OCI-LY1 (cell line): ENCODE results near the gene RNF175.

Source experiments
- H2AFZ ChIP-seq: fragments of 200-600 bp; sonication (generic), shearing (Covaris generic); 2 replicates; pipeline ENCODE4 v1.6.0; 2014; ENCODE audit warnings: antibody characterized with exemption, mild to moderate bottlenecking, low read length
- H3F3A ChIP-seq: fragments of 200-600 bp; sonication (generic), shearing (Covaris generic); 2 replicates; pipeline ENCODE4 v1.6.0; 2014; ENCODE audit warnings: mild to moderate bottlenecking, antibody characterized with exemption, low read length, moderate library complexity; ENCODE audit not compliant: insufficient read depth
- H3K27ac ChIP-seq: fragments of 200-600 bp; sonication (generic); 2 replicates; pipeline ENCODE4 v1.5.1; 2014; ENCODE audit warnings: low read length, mixed run types, mild to moderate bottlenecking, low read depth; ENCODE audit not compliant: poor library complexity, severe bottlenecking
- H3K27me3 ChIP-seq: fragments of 200-600 bp; sonication (generic); 2 replicates; pipeline ENCODE4 v1.6.0; 2014; ENCODE audit warnings: antibody characterized with exemption, mild to moderate bottlenecking, low read length, moderate library complexity; ENCODE audit not compliant: insufficient read depth
- H3K36me3 ChIP-seq: fragments of 200-600 bp; sonication (generic); 2 replicates; pipeline ENCODE4 v1.6.1; 2014; ENCODE audit warnings: mild to moderate bottlenecking, antibody characterized with exemption, low read length, moderate library complexity, mixed read lengths; ENCODE audit not compliant: insufficient read depth
- H3K4me1 ChIP-seq: fragments of 200-600 bp; sonication (generic); 2 replicates; pipeline ENCODE4 v1.5.1; 2014; ENCODE audit warnings: mild to moderate bottlenecking, low read length, moderate library complexity; ENCODE audit not compliant: insufficient read depth, severe bottlenecking
- H3K4me2 ChIP-seq: fragments of 200-600 bp; sonication (generic), shearing (Covaris generic); 2 replicates; pipeline ENCODE4 v1.6.1; 2014; ENCODE audit warnings: low read length
- H3K4me3 ChIP-seq: fragments of 200-600 bp; sonication (generic); 2 replicates; pipeline ENCODE4 v1.5.1; 2014; ENCODE audit warnings: low read length, low read depth, mild to moderate bottlenecking, mixed read lengths; ENCODE audit not compliant: poor library complexity, severe bottlenecking
- H3K79me2 ChIP-seq: fragments of 200-600 bp; shearing (Covaris generic); 2 replicates; pipeline ENCODE4 v1.6.1; 2016; ENCODE audit warnings: mixed run types, low read length, mixed read lengths; ENCODE audit not compliant: insufficient read depth
- H3K9ac ChIP-seq: fragments of 200-600 bp; sonication (generic), shearing (Covaris generic); 2 replicates; pipeline ENCODE4 v1.6.1; 2014; ENCODE audit warnings: mild to moderate bottlenecking, low read length, mixed read lengths
- H3K9me2 ChIP-seq: fragments of 200-600 bp; sonication (generic), shearing (Covaris generic); 2 replicates; pipeline ENCODE4 v1.6.1; 2014; ENCODE audit warnings: low read depth, mild to moderate bottlenecking, low read length, mixed read lengths
- H3K9me3 ChIP-seq: fragments of 200-600 bp; shearing (Covaris generic); 2 replicates; pipeline ENCODE4 v1.6.1; 2014; ENCODE audit warnings: low read length, mixed read lengths
- H4K20me1 ChIP-seq: fragments of 200-600 bp; sonication (generic), shearing (Covaris generic); 2 replicates; pipeline ENCODE4 v1.6.0; 2016; ENCODE audit warnings: mild to moderate bottlenecking, low read length; ENCODE audit not compliant: insufficient read depth
- CTCF ChIP-seq: fragments of 200-600 bp; sonication (generic), shearing (Covaris generic); IDR thresholded peaks from 2 replicates; pipeline ENCODE4 v1.5.1; 2017; ENCODE audit warnings: mild to moderate bottlenecking, antibody characterized with exemption, low read length, moderate library complexity, mixed read lengths
- EZH2 ChIP-seq: fragments of 200-600 bp; sonication (generic), shearing (Covaris generic); IDR thresholded peaks from 2 replicates; pipeline ENCODE4 v1.8.0; 2017; ENCODE audit warnings: borderline replicate concordance, mixed run types, mild to moderate bottlenecking, antibody characterized with exemption, low read length, moderate library complexity, mixed read lengths

Gene RNF175

GRCh38 chr4:153763404-153763803 is 3.6 kb upstream of the RNF175 start:
- Histone ChIP-seq H3K9me3 (no peaks in the 10 kb centered on the region), H3K27ac (no peak overlapping the region), H3K4me2 (no peak overlapping the region), H3K9ac (no peak overlapping the region), H4K20me1 (no peaks in the 10 kb centered on the region), H3F3A (no peaks in the 10 kb centered on the region), H3K27me3 (no peaks in the 10 kb centered on the region), H3K4me1 (no peaks in the 10 kb centered on the region), H2AFZ (no peak overlapping the region), H3K79me2 (no peaks in the 10 kb centered on the region), H3K9me2 (no peaks in the 10 kb centered on the region), H3K4me3 (no peak overlapping the region), H3K36me3 (no peaks in the 10 kb centered on the region)
- peak; percentile 36; the same call in 1 of the 2 replicates for TF ChIP-seq CTCF
- no peak for TF ChIP-seq EZH2

- H3F3A ChIP-seq, result no peaks in the 10 kb centered on the region
- H3K9me2 ChIP-seq, result no peaks in the 10 kb centered on the region
- no peaks in the 10 kb centered on the region for H3K79me2 ChIP-seq
- no peaks in the 10 kb centered on the region for H3K9me3 ChIP-seq
- H3K27ac ChIP-seq, result no peak overlapping the region
- H3K27me3 ChIP-seq, result no peaks in the 10 kb centered on the region; the same call in 1 of the 2 replicates
- TF ChIP-seq EZH2 (no peak), CTCF (no peak)
- no peaks in the 10 kb centered on the region for H3K4me1 ChIP-seq
- H3K36me3 ChIP-seq, result no peaks in the 10 kb centered on the region
- no peak overlapping the region for H3K4me2 ChIP-seq
- no peaks in the 10 kb centered on the region for H4K20me1 ChIP-seq
- H3K9ac ChIP-seq, result no peak overlapping the region
- no peak overlapping the region for H3K4me3 ChIP-seq
- H2AFZ ChIP-seq, result no peak overlapping the region
Observed at GRCh38 chr4:153758688-153759406, 977 bp downstream of the RNF175 start.

GRCh38 chr4:153758136-153758535 is 1.7 kb downstream of the RNF175 start:
- H3K36me3 ChIP-seq, result no peaks in the 10 kb centered on the region
- no peak overlapping the region for H2AFZ ChIP-seq
- H3K9ac ChIP-seq, result no peak overlapping the region
- H3K9me3 ChIP-seq, result no peaks in the 10 kb centered on the region
- no peak overlapping the region for H3K4me3 ChIP-seq
- no peaks in the 10 kb centered on the region for H3K4me1 ChIP-seq
- H3K27me3 ChIP-seq, result no peaks in the 10 kb centered on the region; the same call in 1 of the 2 replicates
- TF ChIP-seq EZH2, result no peak
- H3F3A ChIP-seq, result no peaks in the 10 kb centered on the region
- H3K27ac ChIP-seq, result no peak overlapping the region
- no peak overlapping the region for H3K4me2 ChIP-seq
- H3K79me2 ChIP-seq, result no peaks in the 10 kb centered on the region
- no peaks in the 10 kb centered on the region for H4K20me1 ChIP-seq
- no peaks in the 10 kb centered on the region for H3K9me2 ChIP-seq

- Histone ChIP-seq H3K27ac (no peak overlapping the region), H3F3A (no peaks in the 10 kb centered on the region)
Observed at GRCh38 chr4:153757407-153757806, 2.4 kb downstream of the RNF175 start.

More at GRCh38 chr4:153757407-153757806, 2.4 kb downstream of the RNF175 start:
- no peak overlapping the region for H3K4me3 ChIP-seq
- TF ChIP-seq CTCF (no peak), EZH2 (no peak)
- H3K79me2 ChIP-seq, result no peaks in the 10 kb centered on the region
- H3K27me3 ChIP-seq, result no peaks in the 10 kb centered on the region; the same call in 1 of the 2 replicates
- H3K4me2 ChIP-seq, result no peak overlapping the region
- no peak overlapping the region for H2AFZ ChIP-seq
- H4K20me1 ChIP-seq, result no peaks in the 10 kb centered on the region
- H3K36me3 ChIP-seq, result no peaks in the 10 kb centered on the region
- no peaks in the 10 kb centered on the region for H3K9me3 ChIP-seq
- H3K9ac ChIP-seq, result no peak overlapping the region
- H3K9me2 ChIP-seq, result no peaks in the 10 kb centered on the region
- H3K4me1 ChIP-seq, result no peaks in the 10 kb centered on the region
